ENCODE data around the gene CDR2.

- TF ChIP-seq, protein P1, sequence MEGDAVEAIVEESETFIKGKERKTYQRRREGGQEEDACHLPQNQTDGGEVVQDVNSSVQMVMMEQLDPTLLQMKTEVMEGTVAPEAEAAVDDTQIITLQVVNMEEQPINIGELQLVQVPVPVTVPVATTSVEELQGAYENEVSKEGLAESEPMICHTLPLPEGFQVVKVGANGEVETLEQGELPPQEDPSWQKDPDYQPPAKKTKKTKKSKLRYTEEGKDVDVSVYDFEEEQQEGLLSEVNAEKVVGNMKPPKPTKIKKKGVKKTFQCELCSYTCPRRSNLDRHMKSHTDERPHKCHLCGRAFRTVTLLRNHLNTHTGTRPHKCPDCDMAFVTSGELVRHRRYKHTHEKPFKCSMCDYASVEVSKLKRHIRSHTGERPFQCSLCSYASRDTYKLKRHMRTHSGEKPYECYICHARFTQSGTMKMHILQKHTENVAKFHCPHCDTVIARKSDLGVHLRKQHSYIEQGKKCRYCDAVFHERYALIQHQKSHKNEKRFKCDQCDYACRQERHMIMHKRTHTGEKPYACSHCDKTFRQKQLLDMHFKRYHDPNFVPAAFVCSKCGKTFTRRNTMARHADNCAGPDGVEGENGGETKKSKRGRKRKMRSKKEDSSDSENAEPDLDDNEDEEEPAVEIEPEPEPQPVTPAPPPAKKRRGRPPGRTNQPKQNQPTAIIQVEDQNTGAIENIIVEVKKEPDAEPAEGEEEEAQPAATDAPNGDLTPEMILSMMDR (IDR thresholded peaks at IDR 0.05), result no peak
- TF ChIP-seq EZH2 (IDR thresholded peaks at IDR 0.05) (no peak), EZH2phosphoT487 (IDR thresholded peaks at IDR 0.05) (no peak)
Observed at GRCh38 chr16:22388101-22388644, 13.8 kb upstream of the CDR2 start.

Data from neural progenitor cell (in vitro differentiated cells).